Prostate gland (tissue), 2 donors: ENCODE results near the gene DNAJC8. TPM values are rescaled to one million over a fixed set of nuclear protein-coding genes. Genes with fewer than 3 reads are reported as not detected.

Experiments
- DNase-seq: peaks from one replicate; pipeline ENCODE4 v3.0.0-alpha.2; 2019; ENCODE audit warnings: low spot score
- H3K27ac ChIP-seq, 2 donors: fragments of 200-600 bp; sonication (generic); 2 replicates each; pipeline ENCODE4 v1.5.1; 2017 to 2019
- H3K27me3 ChIP-seq: fragments of 200-600 bp; sonication (generic); replicated peaks from 2 replicates; pipeline ENCODE4 v1.5.1; 2019; ENCODE audit not compliant: insufficient read depth
- H3K36me3 ChIP-seq, 2 donors: fragments of 200-600 bp; sonication (generic); 1 replicate in 1 of 2; 2 replicates in 1 of 2; pipeline versions ENCODE4 v1.5.1 to v1.8.1; 2017 to 2019
- H3K4me1 ChIP-seq: fragments of 200-600 bp; sonication (generic); replicated peaks from 2 replicates; pipeline ENCODE4 v1.5.1; 2019
- H3K4me3 ChIP-seq, 2 donors: fragments of 200-600 bp; sonication (generic); 2 replicates each; pipeline ENCODE4 v1.5.1; 2017 to 2019
- H3K9me3 ChIP-seq: fragments of 200-600 bp; sonication (generic); 2 replicates; pipeline ENCODE4 v1.5.1; 2017
- POLR2A ChIP-seq: fragments of 450-650 bp; IDR thresholded peaks from one replicate; pipeline ENCODE4 v1.6.1; 2016; ENCODE audit warnings: antibody characterized with exemption, mild to moderate bottlenecking
- POLR2AphosphoS5 ChIP-seq: sonication (generic); formaldehyde crosslinking; IDR thresholded peaks from one replicate; pipeline ENCODE4 v1.6.1; 2017; ENCODE audit warnings: antibody characterized with exemption
- WGBS: methylation state at CpG from one replicate; pipeline ENCODE4 v1.1.5; 2018; 5-methylcytosine and 5-hydroxymethylcytosine counted together
- intact Hi-C: fragments of 100-400 bp; cut with DNase I; formaldehyde crosslinking; loops from one replicate; pipeline ENCODE4 v1.14.2; 2022
- total RNA-seq, 2 donors: library from RNA; depleted of rRNA; stranded (reverse); fragments of >200 nt; gene quantifications; one replicate each; pipeline ENCODE4 v1.1.0, GENCODE V29; 2016
- TF ChIP-seq, protein P1 (sequence below), 4 experiments: fragments of 200-600 bp in 2 of 4; fragments of 450-650 bp in 2 of 4; sonication (generic) in 2 of 4; IDR thresholded peaks; 1 replicate in 3 of 4; 2 replicates in 1 of 4; pipeline ENCODE4 v1.5.1; 2016 to 2019; ENCODE audit warnings: antibody characterized with exemption in 4 of 4, mild to moderate bottlenecking in 2 of 4, moderate library complexity in 2 of 4

DNAJC8 gene
- total RNA-seq, 2 donors from 2014 or later, result 43.7 to 60.3 TPM

DNA sequence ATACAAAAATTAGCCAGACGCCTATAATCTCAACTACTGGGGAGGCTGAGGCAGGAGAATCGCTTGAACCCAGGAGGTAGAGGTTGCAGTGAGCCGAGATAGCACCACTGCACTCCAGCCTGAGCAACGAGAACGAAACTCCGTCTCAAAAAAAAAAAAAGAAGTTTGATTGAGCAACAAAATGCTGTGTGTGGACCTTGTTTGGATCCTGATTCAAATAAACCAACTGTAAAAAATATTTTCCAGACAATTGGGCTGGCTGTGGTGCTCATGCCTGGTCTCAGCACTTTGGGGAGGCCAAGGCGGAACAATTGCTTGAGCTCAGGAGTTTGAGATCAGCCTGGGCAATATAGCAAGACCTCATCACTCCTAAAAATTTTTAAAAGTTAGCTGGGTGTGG is 73.1 kb downstream of the DNAJC8 start:
- 87% methylated on average over 7 of the region's 7 CpGs for WGBS
- Histone ChIP-seq H3K9me3 (no peaks in the 10 kb centered on the region), H3K36me3 (no peaks in the 10 kb centered on the region), H3K4me1 (no peaks in the 10 kb centered on the region), H3K4me3 (no peak overlapping the region), H3K27ac (no peak overlapping the region), H3K27me3 (no peaks in the 10 kb centered on the region)
- no peak for DNase-seq
- intact Hi-C loops, result no loop called here
- TF ChIP-seq POLR2A (no peak), POLR2AphosphoS5 (no peak)
- TF ChIP-seq, protein P1, sequence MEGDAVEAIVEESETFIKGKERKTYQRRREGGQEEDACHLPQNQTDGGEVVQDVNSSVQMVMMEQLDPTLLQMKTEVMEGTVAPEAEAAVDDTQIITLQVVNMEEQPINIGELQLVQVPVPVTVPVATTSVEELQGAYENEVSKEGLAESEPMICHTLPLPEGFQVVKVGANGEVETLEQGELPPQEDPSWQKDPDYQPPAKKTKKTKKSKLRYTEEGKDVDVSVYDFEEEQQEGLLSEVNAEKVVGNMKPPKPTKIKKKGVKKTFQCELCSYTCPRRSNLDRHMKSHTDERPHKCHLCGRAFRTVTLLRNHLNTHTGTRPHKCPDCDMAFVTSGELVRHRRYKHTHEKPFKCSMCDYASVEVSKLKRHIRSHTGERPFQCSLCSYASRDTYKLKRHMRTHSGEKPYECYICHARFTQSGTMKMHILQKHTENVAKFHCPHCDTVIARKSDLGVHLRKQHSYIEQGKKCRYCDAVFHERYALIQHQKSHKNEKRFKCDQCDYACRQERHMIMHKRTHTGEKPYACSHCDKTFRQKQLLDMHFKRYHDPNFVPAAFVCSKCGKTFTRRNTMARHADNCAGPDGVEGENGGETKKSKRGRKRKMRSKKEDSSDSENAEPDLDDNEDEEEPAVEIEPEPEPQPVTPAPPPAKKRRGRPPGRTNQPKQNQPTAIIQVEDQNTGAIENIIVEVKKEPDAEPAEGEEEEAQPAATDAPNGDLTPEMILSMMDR (IDR thresholded peaks at IDR 0.05), result no peak

DNA sequence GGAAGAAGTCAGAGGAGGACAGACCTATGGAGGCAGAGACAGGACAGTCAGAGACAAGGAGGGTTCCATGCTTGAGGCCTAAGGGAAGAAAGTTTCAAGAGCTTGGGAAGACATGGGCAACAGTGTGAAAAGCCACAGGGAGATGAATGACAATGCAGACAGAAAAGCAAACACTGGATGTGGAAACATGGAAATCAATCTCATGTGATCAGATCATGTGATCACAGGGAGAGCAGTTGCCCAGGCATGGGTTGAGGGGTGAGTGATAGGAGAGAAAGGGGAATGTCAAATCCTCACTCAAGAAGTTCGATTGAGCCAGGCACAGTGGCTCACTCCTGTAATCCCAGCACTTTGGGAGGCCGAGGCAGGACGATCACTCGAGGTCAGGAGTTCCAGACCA is 73.6 kb downstream of the DNAJC8 start:
- Histone ChIP-seq H3K4me1 (no peaks in the 10 kb centered on the region), H3K27me3 (no peaks in the 10 kb centered on the region), H3K27ac (no peak overlapping the region), H3K36me3 (no peaks in the 10 kb centered on the region), H3K4me3 (no peak overlapping the region), H3K9me3 (no peaks in the 10 kb centered on the region)
- no peak for TF ChIP-seq POLR2A
- TF ChIP-seq, protein P1 (IDR thresholded peaks at IDR 0.05), result no peak
- no peak for TF ChIP-seq POLR2AphosphoS5
- WGBS, result 86% methylated on average over 4 of the region's 4 CpGs
- DNase-seq, result no peak
- intact Hi-C loops, result no loop called here

DNA sequence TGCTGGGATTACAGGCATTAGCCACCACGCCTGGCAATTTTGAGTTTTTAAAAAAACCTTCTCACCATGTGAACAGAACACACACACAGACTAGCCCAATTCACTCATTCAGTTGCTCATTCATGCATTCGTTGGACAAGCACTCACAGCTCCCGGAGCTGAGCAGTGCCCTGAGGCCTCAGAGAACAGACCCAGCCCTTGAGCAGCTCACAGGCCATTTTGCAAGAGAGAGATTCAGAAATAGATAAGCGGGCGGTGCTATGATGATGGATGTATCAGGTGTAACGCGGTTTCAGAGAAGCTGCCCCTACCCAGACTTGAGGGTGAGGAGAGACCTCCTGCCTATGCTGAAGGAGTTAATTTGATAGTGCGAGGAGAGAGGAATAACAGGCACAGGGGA is 74.9 kb downstream of the DNAJC8 start:
- no peak for TF ChIP-seq POLR2A
- TF ChIP-seq POLR2AphosphoS5, result no peak
- TF ChIP-seq, protein P1 (IDR thresholded peaks at IDR 0.05), result no peak
- H3K9me3 ChIP-seq, result no peaks in the 10 kb centered on the region
- H3K36me3 ChIP-seq, result no peaks in the 10 kb centered on the region
- WGBS, result 72% methylated on average over 8 of the region's 8 CpGs
- H3K27me3 ChIP-seq, result no peaks in the 10 kb centered on the region
- DNase-seq, result no peak
- H3K4me3 ChIP-seq, result no peak overlapping the region
- intact Hi-C loops, result no loop called here
- no peak overlapping the region for H3K27ac ChIP-seq
- H3K4me1 ChIP-seq, result no peaks in the 10 kb centered on the region

DNA sequence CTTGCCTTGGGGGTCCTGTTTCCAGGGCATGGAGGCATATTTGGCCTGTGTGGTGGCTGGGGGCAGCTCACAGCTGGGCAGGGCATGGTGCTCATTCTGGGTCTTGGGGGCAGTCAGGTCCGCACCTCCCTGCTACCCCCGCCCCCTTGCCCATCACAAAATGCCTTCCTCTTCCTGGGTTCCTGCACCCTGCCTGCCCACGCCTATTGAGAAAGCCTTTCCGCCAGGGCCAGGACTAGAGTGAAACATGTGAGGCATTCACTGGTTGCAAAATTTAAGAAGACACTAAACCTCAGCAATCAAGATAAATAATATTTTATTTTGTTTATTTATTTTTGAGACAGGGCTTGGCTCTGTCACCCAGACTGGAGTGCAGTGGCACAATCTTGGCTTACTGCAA is 76.0 kb downstream of the DNAJC8 start:
- H3K4me3 ChIP-seq, result no peak overlapping the region
- TF ChIP-seq POLR2AphosphoS5 (no peak), POLR2A (no peak)
- TF ChIP-seq, protein P1 (IDR thresholded peaks at IDR 0.05), result no peak
- H3K9me3 ChIP-seq, result no peaks in the 10 kb centered on the region
- H3K27me3 ChIP-seq, result no peaks in the 10 kb centered on the region
- H3K27ac ChIP-seq, result no peak overlapping the region
- 86% methylated on average over 4 of the region's 4 CpGs for WGBS
- no peaks in the 10 kb centered on the region for H3K4me1 ChIP-seq
- no peak for DNase-seq
- H3K36me3 ChIP-seq, result no peaks in the 10 kb centered on the region
- intact Hi-C loops, result no loop called here

DNA sequence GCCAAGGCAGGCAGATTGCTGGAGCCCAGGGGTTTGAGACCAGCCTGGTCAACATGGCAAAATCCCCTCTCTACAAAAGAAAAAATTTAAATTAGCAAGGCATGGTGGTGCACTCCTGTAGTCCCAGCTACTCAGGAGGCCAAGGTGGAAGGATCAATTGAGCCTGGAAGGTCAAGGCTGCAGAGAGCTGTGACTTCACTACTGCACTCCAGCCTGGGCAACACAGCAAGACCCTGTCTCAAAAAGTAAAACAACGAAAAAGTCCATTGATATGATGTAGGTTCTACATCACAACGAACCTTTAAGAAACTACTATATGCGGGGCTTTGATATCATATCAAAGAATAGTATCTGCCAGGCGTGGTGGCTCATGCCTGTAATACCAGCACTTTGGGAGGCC is 77.2 kb downstream of the DNAJC8 start:
- Histone ChIP-seq H3K27me3 (no peaks in the 10 kb centered on the region), H3K4me3 (no peak overlapping the region), H3K4me1 (no peaks in the 10 kb centered on the region), H3K9me3 (no peaks in the 10 kb centered on the region), H3K36me3 (no peaks in the 10 kb centered on the region), H3K27ac (no peak overlapping the region)
- WGBS, result 97% methylated on average over 4 of the region's 4 CpGs
- intact Hi-C loops, result no loop called here
- TF ChIP-seq POLR2A (no peak), POLR2AphosphoS5 (no peak)
- TF ChIP-seq, protein P1 (IDR thresholded peaks at IDR 0.05), result no peak
- DNase-seq, result no peak
